Measurements from ENCODE around the gene CDH6.
A peak's percentile ranks its signal among the peaks of the same experiment; 100 is the strongest.

CDH6 gene

GRCh38 chr5:31193591-31194467, at the start of gene CDH6:
Gene CDH6 (plus strand): TSS chr5:31193686. CDS start chr5:31267474, 73,788 bp downstream.
- DNase-seq (ENCODE audit: low spot score): peak; percentile 79

- DNase-seq (ENCODE audit: low spot score): no peak
These were observed 49.1 kb upstream of the CDH6 start for GRCh38 chr5:31144364-31144763.

DNA sequence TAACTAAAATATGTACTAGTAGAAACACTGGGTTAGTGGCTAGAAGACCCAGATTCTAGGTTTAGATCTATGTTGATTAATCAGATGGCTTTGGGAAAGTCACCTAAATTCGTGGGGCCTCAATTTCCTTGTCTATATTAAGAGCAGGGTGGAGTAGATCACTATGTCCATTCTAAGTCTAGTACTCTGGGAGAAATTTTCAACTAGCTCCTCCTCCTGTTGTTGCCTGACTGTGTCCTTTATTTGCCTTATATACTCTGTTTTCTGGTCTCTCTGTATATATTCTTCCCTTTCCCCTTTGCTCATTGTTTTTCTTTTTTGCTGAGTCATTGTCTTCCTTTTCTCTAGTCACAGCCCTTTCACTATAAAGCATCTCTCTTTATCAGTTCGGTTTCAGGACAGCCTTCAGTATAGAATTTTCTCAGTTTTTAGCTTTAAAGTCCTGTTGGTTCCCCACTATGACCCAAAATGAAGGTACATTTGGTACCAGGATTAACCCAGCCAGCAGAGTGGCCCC, 44.5 kb upstream of the CDH6 start:
- DNase-seq (ENCODE audit: low spot score): no peak

DNA sequence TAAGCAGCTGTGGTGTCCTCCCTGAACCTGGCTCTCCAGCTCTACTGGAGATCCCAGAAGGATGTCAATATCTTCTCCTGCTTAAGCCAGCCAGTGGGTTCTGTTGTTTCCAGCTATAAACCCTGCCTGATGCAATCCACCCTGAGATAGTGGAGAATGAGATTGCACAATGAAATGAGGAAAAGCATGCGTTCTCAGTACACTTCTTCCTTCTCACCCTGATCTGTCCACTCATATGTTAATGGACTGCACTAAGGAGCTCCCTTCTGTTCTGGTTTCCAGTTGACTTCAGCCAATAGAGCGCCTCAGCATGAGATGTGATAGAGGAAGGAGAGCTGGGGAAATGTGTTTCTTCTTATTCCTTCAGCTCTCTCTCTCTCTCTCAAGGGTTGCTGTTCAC, 40.0 kb upstream of the CDH6 start:
- no peak for DNase-seq (ENCODE audit: low spot score)

- no peak for DNase-seq (ENCODE audit: low spot score)
These were observed 36.8 kb upstream of the CDH6 start for GRCh38 chr5:31156631-31157160.

- no peak for DNase-seq (ENCODE audit: low spot score)
These were observed 35.8 kb upstream of the CDH6 start for GRCh38 chr5:31157720-31158119.

DNA sequence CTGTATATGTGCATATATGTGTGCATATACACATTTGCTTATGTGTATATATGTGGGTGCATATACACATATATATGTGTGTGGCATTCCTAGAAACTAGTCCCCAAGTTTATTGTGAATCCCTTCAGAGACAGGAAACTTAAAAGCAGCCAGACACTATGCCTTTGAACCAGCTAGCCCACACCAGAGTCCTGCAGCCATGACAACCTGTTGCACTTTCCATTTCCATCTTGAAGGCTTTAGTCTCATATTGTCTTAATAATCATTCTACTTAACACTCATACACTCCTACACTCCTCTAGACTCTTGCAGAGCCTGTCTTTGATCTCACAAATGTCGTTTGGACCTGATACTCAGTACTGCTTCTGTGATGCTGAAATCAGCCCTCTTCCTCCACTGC, 34.8 kb upstream of the CDH6 start:
- no peak for DNase-seq (ENCODE audit: low spot score)

DNA sequence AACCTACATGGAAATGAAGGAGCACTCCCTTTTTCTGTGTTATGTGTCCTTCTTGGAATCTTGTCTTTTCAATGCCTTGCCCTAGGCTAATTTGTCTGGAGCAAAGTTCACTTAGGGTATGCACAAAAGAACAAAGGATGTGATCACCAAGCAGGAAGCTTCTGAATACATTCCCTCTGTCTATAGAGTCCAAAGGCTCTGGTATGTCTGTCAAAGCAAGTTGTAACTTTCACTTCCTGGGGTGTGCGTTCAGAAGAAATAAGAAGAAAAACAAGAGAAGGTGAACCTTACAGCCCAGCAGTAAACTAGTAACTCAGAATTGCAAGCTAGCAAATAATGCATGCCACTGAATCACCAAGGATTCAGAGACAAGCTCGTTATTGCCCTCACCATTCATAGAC, 31.7 kb upstream of the CDH6 start:
- no peak for DNase-seq (ENCODE audit: low spot score)

- no peak for DNase-seq (ENCODE audit: low spot score)
These were observed 27.8 kb upstream of the CDH6 start for GRCh38 chr5:31165729-31166128.

GRCh38 chr5:31169379-31169778, 24.1 kb upstream of the CDH6 start:
- DNase-seq (ENCODE audit: low spot score): no peak

GRCh38 chr5:31172881-31173280, 20.6 kb upstream of the CDH6 start:
- no peak for DNase-seq (ENCODE audit: low spot score)

DNA sequence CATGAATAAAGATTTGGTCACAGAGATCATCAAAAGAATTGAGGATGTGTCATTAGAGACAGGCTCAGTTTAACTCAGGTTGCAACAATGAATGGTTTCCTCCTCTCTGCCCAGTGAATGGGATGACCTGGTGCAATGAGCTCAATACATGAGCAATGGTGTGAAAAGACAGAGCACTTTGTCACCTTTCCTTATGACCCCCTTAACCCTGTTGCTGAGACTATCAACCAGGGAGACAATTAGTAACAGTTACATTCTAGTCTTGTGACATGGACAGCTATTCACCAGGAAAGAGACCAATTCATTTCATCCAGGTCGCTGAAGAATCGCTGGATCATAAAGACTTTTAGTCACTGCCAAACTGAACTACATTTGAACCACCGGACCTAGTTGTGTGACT, 19.9 kb upstream of the CDH6 start:
- DNase-seq (ENCODE audit: low spot score): no peak

DNA sequence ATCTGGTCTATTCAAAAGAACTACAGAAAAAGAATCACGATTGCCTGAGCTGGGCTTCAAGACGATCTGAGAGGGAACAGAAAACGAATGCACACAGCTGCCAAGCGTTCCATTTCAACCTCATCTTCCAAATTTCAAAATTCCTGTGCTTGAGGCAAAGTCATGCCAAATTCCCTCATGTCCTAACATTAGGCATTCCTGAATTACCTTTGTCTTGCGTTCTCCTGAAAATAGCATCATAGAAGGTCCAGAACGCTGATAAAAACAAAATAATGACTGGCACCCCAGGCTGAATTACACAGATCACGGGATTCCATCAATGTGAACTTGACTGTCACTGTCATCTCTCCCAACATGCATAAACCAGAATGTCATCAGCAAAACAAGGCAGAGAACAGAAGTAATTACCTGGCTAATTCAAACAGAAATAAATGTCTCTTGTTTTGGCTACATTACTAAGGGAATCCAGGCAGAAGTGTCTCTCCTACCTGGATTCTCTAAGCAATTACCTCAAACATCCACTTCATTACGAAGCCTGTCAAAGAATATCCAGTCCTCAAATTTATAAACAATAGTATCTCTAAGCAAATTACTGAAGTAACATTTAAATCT, 12.0 kb upstream of the CDH6 start:
- no peak for DNase-seq (ENCODE audit: low spot score)

DNA sequence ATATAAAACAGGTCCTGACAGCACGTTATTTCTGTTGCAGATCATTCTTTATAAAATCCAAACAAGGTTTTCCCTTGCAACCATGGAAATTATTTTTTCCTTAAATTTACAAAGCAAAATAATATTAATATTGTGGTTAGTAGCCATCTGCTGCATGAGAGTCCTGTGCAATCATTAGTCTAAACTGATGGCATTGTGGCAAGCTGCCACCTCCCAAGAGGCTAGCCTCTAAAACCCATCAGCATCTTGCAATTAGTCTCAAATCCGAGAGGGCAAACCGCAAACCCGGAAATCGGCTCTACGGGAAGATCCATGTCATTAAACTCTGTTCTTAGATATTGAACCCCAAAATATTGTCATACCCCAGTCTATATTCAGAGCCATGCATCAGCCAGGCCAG, 11.3 kb upstream of the CDH6 start:
- DNase-seq (ENCODE audit: low spot score): no peak

DNA sequence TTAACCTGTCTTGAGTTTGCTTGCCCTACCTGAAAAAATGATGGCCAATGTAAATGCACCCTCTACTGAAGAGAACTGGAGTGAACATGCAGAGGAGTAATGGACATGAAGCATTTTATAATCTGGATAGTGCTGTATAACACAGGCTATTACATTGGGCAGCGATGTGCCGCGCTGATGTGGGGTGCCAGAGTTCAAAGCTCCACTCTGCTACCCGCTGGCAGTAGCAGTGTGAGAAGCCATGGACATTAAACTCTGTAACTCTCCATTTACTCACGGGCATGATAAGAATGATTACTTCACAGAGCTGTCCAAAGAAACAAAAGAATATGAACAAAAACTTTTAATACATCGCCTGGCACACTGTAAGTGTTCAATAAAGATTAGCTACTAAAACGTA, 7.5 kb upstream of the CDH6 start:
- DNase-seq (ENCODE audit: low spot score): no peak

GRCh38 chr5:31186672-31187267, 6.7 kb upstream of the CDH6 start:
- no peak for DNase-seq (ENCODE audit: low spot score)

DNA sequence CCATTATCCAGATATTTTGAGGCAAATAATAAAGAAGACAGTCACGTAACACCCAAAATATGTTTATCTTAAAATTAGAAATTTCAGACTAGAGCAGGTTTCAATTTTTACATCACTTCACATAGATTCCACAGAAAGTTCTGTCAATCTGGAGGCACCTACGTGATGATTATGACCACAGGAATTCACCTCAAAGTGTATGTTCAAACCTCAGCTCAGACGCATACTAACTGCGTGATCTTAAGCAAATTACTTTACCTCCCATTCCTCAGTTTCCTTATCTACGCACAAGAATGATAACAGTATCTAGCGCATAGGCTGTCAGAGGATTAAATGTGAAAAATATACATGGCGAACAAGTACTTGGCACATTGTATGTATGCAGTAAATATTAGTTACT, 5.9 kb upstream of the CDH6 start:
- DNase-seq (ENCODE audit: low spot score): no peak

GRCh38 chr5:31192442-31192841, 1.0 kb upstream of the CDH6 start:
- DNase-seq (ENCODE audit: low spot score): no peak

GRCh38 chr5:31193116-31193515, 370 bp upstream of the CDH6 start:
- no peak for DNase-seq (ENCODE audit: low spot score)

DNA sequence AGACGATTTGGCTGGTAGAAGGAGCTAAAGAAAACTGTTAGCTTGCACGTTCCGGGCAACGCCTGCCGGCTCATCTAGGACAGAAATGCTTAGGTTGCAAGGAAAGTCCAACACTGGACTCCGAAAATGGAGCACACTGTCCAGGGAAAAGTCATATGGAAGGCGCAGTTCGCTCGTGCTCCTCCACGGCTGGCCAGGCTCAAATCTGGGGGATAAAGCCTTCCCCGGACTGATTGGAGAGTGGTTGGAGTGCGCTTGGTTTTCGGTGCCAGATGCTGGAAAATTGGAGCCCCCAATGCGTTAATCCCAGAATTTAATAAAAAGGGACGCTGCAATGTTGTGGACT, 955 bp downstream of the CDH6 start:
- DNase-seq (ENCODE audit: low spot score): no peak

DNA sequence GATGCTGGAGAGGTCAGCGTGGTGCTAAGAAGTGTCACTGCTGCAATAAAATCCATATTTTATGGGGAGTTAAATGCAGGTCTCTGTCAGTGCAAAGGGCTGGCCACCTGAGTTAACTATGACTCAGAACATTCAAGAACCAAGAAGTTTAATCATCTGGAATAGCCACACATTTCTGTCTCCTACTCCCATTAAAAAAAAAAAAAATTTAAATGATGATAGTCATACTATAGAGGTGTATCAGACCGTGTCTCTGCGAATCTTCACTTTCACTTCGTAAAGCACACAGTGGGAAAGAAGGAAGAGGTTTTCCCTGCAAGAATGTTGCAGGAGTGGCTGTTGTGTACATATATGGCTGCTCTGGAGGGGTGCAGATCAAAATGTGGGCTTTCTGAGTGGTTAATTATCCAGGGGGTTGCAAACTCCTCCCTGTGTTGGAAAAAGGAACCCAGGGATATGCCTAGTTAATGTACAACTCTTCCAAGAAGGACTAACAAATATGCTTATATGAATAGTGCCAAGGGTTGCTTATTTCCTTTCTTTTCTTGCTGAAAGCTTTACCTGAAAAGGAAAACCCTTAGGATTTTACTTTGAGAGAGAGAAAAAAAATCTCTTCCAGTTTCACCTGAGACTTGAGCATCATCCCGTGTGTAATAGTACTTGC, 1.5 kb downstream of the CDH6 start:
- no peak for DNase-seq (ENCODE audit: low spot score)

GRCh38 chr5:31196309-31196708, 2.8 kb downstream of the CDH6 start:
- DNase-seq (ENCODE audit: low spot score): no peak
